ENCODE data around the gene SYT17.

SYT17 gene

DNA sequence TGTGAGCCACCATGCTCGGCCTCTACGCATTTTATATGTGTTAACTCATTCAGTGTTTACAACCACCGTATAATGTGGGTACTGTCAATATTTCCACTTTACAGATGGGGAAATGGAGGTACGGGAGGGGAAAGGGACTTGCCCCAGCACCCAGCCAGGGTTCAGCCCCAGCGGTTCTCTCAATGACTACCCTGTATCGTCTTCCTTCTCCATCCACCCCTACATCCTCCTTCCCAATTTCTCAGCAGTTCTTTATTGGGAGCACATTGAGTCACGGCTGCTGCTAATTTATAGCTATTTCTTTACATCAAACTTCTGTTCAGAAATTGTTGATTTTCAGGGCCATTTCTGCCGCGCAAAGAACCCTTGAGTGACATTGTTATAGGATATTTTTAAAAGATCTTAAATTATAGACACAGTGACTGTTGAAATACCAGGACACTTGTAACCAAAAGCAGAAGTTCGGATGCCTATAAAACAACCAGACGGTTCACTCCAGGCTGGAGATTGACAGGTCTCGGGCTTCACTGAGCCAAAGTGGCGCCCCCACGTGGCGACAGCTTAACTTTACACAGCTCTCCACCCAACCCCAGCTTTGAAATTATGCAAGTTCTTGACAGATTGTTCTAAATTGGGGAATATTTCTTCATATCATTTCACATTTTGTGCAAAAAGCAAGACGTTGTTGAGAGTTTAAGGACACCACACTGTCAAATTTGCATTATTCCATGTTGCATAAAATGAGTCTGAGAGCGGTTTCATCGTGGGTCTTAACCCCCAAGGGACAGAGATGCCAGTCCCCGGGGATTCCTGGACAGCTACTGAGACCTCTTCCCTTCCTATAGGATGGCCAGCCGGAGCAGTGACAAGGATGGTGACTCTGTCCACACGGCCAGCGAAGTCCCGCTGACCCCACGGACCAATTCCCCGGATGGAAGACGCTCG lies 11.8 kb downstream of the SYT17 start:
- H3K36me3 ChIP-seq (ENCODE audit: control insufficient read depth in 2 of 2, insufficient read depth in 1 of 2, low read length in 2 of 2), result no peaks in the 10 kb centered on the region
- no peak overlapping the region for H3K27ac ChIP-seq (ENCODE audit: extremely low read depth, low read depth, low read length)
- ChIA-PET POLR2A (no interaction called here), CTCF (interaction anchor here (0.6 to 8.4 kb wide), 34 partner anchors 9 to 327 kb away, joined by 3 to 94 read pairs (median 5); no protein-coding TSS in a partner anchor)
- no peaks in the 10 kb centered on the region for H3K4me1 ChIP-seq (ENCODE audit: control insufficient read depth, insufficient read depth, low read length)
- TF ChIP-seq, protein P1, sequence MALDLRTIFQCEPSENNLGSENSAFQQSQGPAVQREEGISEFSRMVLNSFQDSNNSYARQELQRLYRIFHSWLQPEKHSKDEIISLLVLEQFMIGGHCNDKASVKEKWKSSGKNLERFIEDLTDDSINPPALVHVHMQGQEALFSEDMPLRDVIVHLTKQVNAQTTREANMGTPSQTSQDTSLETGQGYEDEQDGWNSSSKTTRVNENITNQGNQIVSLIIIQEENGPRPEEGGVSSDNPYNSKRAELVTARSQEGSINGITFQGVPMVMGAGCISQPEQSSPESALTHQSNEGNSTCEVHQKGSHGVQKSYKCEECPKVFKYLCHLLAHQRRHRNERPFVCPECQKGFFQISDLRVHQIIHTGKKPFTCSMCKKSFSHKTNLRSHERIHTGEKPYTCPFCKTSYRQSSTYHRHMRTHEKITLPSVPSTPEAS (tag by site-specific recombination; IDR thresholded peaks at IDR 0.05), result no peak
- TF ChIP-seq, protein P2, sequence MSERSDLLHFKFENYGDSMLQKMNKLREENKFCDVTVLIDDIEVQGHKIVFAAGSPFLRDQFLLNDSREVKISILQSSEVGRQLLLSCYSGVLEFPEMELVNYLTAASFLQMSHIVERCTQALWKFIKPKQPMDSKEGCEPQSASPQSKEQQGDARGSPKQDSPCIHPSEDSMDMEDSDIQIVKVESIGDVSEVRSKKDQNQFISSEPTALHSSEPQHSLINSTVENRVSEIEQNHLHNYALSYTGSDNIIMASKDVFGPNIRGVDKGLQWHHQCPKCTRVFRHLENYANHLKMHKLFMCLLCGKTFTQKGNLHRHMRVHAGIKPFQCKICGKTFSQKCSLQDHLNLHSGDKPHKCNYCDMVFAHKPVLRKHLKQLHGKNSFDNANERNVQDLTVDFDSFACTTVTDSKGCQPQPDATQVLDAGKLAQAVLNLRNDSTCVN (tag by site-specific recombination; optimal IDR thresholded peaks at IDR 0.05), result no peak
- TF ChIP-seq ZNF664 (tag by site-specific recombination; IDR thresholded peaks at IDR 0.05), result no peak
- no peak for TF ChIP-seq ZNF747 (tag by site-specific recombination; IDR thresholded peaks at IDR 0.05)
- TF ChIP-seq ZNF654 (tag by site-specific recombination; IDR thresholded peaks at IDR 0.05; ENCODE audit: low read depth), result peak; percentile 52
- TF ChIP-seq ZNF660 (tag by site-specific recombination; IDR thresholded peaks at IDR 0.05), result 0 out of 2 replicates have a peak, but pooled peaks have one; percentile 41
- peak; percentile 69 for TF ChIP-seq ZNF133 (tag by site-specific recombination; IDR thresholded peaks at IDR 0.05)
- TF ChIP-seq, protein P3, sequence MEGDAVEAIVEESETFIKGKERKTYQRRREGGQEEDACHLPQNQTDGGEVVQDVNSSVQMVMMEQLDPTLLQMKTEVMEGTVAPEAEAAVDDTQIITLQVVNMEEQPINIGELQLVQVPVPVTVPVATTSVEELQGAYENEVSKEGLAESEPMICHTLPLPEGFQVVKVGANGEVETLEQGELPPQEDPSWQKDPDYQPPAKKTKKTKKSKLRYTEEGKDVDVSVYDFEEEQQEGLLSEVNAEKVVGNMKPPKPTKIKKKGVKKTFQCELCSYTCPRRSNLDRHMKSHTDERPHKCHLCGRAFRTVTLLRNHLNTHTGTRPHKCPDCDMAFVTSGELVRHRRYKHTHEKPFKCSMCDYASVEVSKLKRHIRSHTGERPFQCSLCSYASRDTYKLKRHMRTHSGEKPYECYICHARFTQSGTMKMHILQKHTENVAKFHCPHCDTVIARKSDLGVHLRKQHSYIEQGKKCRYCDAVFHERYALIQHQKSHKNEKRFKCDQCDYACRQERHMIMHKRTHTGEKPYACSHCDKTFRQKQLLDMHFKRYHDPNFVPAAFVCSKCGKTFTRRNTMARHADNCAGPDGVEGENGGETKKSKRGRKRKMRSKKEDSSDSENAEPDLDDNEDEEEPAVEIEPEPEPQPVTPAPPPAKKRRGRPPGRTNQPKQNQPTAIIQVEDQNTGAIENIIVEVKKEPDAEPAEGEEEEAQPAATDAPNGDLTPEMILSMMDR (tag by site-specific recombination; IDR thresholded peaks at IDR 0.05), result no peak
- 0 out of 2 replicates have a peak, but pooled peaks have one; percentile 19 for TF ChIP-seq SP7 (tag by site-specific recombination; IDR thresholded peaks at IDR 0.05)
- no peak for TF ChIP-seq FEZF1 (tag by site-specific recombination; IDR thresholded peaks at IDR 0.05)
- TF ChIP-seq ZNF146 (tag by site-specific recombination; IDR thresholded peaks at IDR 0.05), result no peak
- no peak for TF ChIP-seq ZNF76 (tag by site-specific recombination; IDR thresholded peaks at IDR 0.05; ENCODE audit: borderline replicate concordance, low read depth)
- H3K9me3 ChIP-seq (ENCODE audit: control insufficient read depth, insufficient read depth, low read depth, low read length), result no peaks in the 10 kb centered on the region
- no peak overlapping the region for H3K4me3 ChIP-seq (ENCODE audit: low read depth, low read length)

DNA sequence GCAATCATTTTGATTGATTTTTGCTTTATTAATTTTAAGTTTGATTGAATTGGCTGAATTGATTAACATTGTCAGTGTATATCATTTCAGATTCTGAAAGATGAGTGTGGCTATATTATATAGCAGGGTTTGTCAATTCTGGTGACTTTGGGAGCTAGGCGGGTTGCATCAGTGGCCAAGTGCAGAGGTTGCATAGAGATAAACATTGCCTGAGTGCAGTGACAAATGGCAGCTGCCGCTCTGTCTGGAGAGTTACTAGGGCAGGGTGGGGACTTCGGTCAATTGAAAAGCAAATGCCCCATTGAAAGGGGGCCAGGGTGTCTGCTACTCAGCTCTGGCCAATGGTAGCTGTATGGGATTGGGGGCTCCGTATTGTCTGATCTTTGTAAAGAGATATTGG lies 12.7 kb downstream of the SYT17 start:
- TF ChIP-seq ZNF138 (tag by site-specific recombination; IDR thresholded peaks at IDR 0.05; ENCODE audit: borderline replicate concordance) (no peak), WT1 (tag by site-specific recombination; IDR thresholded peaks at IDR 0.05) (no peak)
- TF ChIP-seq, protein P4, sequence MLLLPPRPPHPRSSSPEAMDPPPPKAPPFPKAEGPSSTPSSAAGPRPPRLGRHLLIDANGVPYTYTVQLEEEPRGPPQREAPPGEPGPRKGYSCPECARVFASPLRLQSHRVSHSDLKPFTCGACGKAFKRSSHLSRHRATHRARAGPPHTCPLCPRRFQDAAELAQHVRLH (tag by site-specific recombination; IDR thresholded peaks at IDR 0.05), result no peak
- CTCF ChIA-PET, result interaction anchor here (0.5 to 8.4 kb wide), 6 partner anchors 40 to 174 kb away, joined by 3 to 94 read pairs (median 4); no protein-coding TSS in a partner anchor
- H3K27ac ChIP-seq (ENCODE audit: extremely low read depth, low read depth, low read length), result no peak overlapping the region

DNA sequence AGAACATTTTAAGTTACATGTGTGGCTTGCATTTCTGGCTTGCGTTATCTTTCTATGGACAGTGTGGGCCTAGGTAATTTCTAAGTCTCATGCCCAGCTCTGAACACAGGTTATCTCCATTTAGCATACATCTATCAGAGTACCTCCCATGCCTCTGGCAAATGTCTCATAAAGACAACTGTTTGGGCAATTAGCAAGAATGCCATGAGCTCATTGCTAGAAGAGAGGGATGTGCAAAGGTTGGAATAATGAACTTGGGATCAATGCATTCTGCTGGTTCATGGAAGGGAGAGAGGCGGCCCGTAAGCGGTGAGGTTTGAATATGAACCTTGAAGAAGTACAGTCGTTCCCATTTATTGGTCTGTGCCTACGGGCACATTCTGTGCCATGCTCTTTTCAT lies 14.4 kb downstream of the SYT17 start:
- H3K9me3 ChIP-seq (ENCODE audit: control insufficient read depth, insufficient read depth, low read depth, low read length), result no peaks in the 10 kb centered on the region
- H3K36me3 ChIP-seq (ENCODE audit: control insufficient read depth in 2 of 2, insufficient read depth in 1 of 2, low read length in 2 of 2), result no peaks in the 10 kb centered on the region
- H3K4me3 ChIP-seq (ENCODE audit: low read depth, low read length), result no peak overlapping the region
- no peak overlapping the region for H3K27ac ChIP-seq (ENCODE audit: extremely low read depth, low read depth, low read length)
- no peaks in the 10 kb centered on the region for H3K4me1 ChIP-seq (ENCODE audit: control insufficient read depth, insufficient read depth, low read length)
- ChIA-PET POLR2A (no interaction called here), CTCF (interaction anchor here (0.6 to 8.4 kb wide), 4 partner anchors 8 to 171 kb away, joined by 3 to 94 read pairs (median 4); no protein-coding TSS in a partner anchor)
- TF ChIP-seq ZNF146 (tag by site-specific recombination; IDR thresholded peaks at IDR 0.05) (no peak), ZNF530 (tag by site-specific recombination; IDR thresholded peaks at IDR 0.05; ENCODE audit: low read depth) (no peak), SP7 (tag by site-specific recombination; IDR thresholded peaks at IDR 0.05) (no peak), ZNF2 (tag by site-specific recombination; IDR thresholded peaks at IDR 0.05) (no peak)

More for the DNA sequence above, 12.7 kb downstream of the SYT17 start:
- POLR2A ChIA-PET, result no interaction called here
- no peak overlapping the region for H3K4me3 ChIP-seq (ENCODE audit: low read depth, low read length)
- H3K4me1 ChIP-seq (ENCODE audit: control insufficient read depth, insufficient read depth, low read length), result no peaks in the 10 kb centered on the region
- no peaks in the 10 kb centered on the region for H3K36me3 ChIP-seq (ENCODE audit: control insufficient read depth in 2 of 2, insufficient read depth in 1 of 2, low read length in 2 of 2)
- H3K9me3 ChIP-seq (ENCODE audit: control insufficient read depth, insufficient read depth, low read depth, low read length), result no peaks in the 10 kb centered on the region
